Ectodermal cell (in vitro differentiated cells): ENCODE results near the gene EIF4A2.
"Not testable (repeated sequence)": the region's sequence is repeated elsewhere in the genome, so short reads cannot be mapped to it uniquely, and the experiment has no call there.

Experiments
- H3K27ac ChIP-seq: 2 replicates; pipeline ENCODE4 v1.7.0; 2013; ENCODE audit warnings: mild to moderate bottlenecking, low read depth, low read length; ENCODE audit not compliant: insufficient read depth, poor library complexity, severe bottlenecking
- H3K27me3 ChIP-seq: 2 replicates; pipeline ENCODE4 v1.7.0; 2013; ENCODE audit warnings: mild to moderate bottlenecking, low read length; ENCODE audit not compliant: insufficient read depth, control insufficient read depth, poor library complexity, severe bottlenecking
- H3K36me3 ChIP-seq: one replicate; pipeline ENCODE4 v1.7.0; 2013; ENCODE audit warnings: low read length; ENCODE audit not compliant: control insufficient read depth, insufficient read depth
- H3K4me1 ChIP-seq: one replicate; pipeline ENCODE4 v1.7.0; 2013; ENCODE audit warnings: low read length; ENCODE audit not compliant: control insufficient read depth, insufficient read depth
- H3K4me3 ChIP-seq: 2 replicates; pipeline ENCODE4 v1.7.0; 2013; ENCODE audit warnings: low read depth, low read length, control low read depth; ENCODE audit not compliant: insufficient read depth
- H3K9me3 ChIP-seq: 2 replicates; pipeline ENCODE4 v1.7.0; 2013; ENCODE audit warnings: mild to moderate bottlenecking, low read length, moderate library complexity; ENCODE audit not compliant: control insufficient read depth
- WGBS, 2 experiments: methylation state at CpG; one replicate each; pipeline ENCODE4 v1.1.7; 2013; ENCODE audit warnings: missing lambda C conversion rate in 2 of 2; 5-methylcytosine and 5-hydroxymethylcytosine counted together

EIF4A2 gene

DNA sequence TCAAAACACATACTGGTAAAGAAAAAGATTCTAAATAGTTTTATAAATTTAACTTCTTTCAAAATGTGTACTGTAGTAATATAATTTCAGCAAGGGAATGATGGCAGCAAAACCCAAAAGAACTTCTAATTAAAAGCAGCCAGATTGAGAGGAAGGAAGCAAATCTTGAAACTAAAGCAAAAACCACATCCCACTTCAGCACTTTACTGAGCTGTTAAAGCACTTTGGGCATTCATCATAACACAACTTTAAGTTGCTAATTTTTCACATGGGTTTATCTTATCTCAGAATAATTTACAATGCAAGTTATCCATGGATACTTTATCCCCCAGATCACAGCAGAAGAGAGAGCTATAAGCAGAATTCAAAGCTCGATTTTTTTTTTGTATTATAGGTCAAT lies 16.9 kb downstream of the EIF4A2 start:
- WGBS, 2 experiments, result 75% methylated on average over 1 of the region's 1 CpG; no CpG with 5 or more reads in 1 of the 2 experiments
- no peaks in the 10 kb centered on the region for H3K9me3 ChIP-seq
- H3K27me3 ChIP-seq, result no peaks in the 10 kb centered on the region
- H3K4me1 ChIP-seq, result peaks cover 7% of the 10 kb centered on the region
- peaks cover 43% of the 10 kb centered on the region for H3K36me3 ChIP-seq
- no peak overlapping the region for H3K27ac ChIP-seq
- no peak overlapping the region for H3K4me3 ChIP-seq

DNA sequence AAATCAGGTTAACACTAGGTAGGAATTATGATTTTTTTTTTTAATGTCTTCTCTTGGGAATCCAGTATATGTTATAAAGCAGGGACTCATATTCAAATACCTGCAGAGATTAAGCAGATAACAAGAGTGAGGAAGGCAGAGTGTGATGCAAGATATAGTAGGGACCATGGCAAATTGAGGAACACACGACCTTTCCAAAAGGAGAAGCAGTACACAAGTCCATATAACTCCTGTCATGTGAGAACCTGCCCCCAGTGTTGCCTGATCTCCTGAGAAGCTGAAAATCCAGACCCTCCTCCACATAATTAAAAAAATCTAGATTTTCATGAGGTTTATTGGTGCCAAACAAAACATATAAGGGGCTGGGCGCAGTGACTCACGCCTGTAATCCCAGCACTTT lies 19.3 kb downstream of the EIF4A2 start:
- Histone ChIP-seq H3K4me1 (peaks cover 16% of the 10 kb centered on the region), H3K9me3 (no peaks in the 10 kb centered on the region), H3K36me3 (peaks cover 29% of the 10 kb centered on the region), H3K27me3 (no peaks in the 10 kb centered on the region), H3K4me3 (no peak overlapping the region), H3K27ac (no peak overlapping the region)
- 93 to 96% methylated on average over 3 of the region's 3 CpGs for WGBS, 2 experiments

GRCh38 chr3:186803447-186803846 lies 20.1 kb downstream of the EIF4A2 start:
- H3K27ac ChIP-seq, H3K27me3 ChIP-seq, H3K4me3 ChIP-seq, H3K9me3 ChIP-seq: not testable (repeated sequence)
- peaks cover 28% of the 10 kb centered on the region for H3K36me3 ChIP-seq
- 85 to 86% methylated on average over 4 of the region's 4 CpGs for WGBS, 2 experiments
- H3K4me1 ChIP-seq, result peaks cover 16% of the 10 kb centered on the region

DNA sequence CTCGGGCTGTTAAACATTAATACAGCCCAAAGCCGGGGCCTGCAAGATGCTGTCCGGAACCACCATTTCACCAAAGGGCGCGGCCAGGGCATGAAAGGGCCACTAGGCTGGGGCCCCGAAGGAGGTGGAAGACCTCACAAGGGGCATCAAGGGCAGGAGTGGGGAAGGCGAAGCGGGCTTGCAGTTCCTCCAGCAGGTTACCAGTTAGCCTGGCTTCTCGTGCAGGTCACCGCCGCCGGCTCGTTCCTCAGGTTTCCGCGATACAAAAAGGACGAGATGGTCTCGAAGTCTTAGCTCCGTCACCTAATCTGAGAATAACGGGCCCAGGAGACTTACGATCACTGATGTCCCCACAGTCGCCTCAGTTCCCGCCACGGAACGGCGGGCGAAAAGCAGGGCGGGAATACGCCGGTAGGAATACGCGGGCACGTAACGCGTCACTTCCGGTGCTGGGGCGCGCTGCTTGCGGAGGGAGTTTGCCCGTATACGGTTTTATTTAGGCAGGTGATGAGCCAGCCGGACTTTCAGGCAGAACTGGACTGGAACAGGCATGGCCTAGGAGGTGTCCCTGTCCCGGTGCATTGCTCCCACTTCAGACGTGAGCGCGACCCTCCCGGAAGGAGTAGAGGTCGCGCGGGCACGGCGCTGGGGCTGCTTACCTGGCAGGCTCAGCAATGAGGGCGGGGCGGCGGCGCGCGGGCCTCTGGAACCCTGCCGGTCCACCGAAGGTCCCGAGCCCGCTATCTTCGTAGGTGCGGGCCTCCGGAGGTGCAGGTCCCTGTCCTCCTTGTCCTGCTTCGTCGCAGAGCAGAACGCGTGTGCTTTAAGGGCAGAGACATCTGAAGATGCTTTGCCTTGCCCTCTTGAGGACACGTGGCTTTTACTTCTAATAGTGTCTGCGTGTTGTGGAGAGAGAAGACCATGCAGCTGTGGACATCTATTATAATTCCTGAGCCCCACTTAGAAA lies 23.0 kb downstream of the EIF4A2 start, which contains the start of gene RFC4:
TSS of gene RFC4 (minus strand) at position 394 of the 967 bp plus-strand sequence. CDS start 1,769 bp downstream, outside the sequence.
- Histone ChIP-seq H3K9me3 (no peaks in the 10 kb centered on the region), H3K27ac (peak within 1 kb of the TSS; percentile 58), H3K27me3 (no peaks in the 10 kb centered on the region), H3K4me3 (peak within 1 kb of the TSS; percentile 84), H3K36me3 (peaks cover 14% of the 10 kb centered on the region), H3K4me1 (peaks cover 16% of the 10 kb centered on the region)
- WGBS, 2 experiments, result 2% methylated on average over 70 of the region's 70 CpGs

- Histone ChIP-seq H3K4me1 (peaks cover 16% of the 10 kb centered on the region), H3K36me3 (peaks cover 7% of the 10 kb centered on the region), H3K4me3 (peak overlapping the region; percentile 84), H3K27me3 (no peaks in the 10 kb centered on the region), H3K9me3 (no peaks in the 10 kb centered on the region), H3K27ac (no peak overlapping the region)
- WGBS, 2 experiments, result 60 to 78% methylated on average over 5 of the region's 5 CpGs
Measured at GRCh38 chr3:186807231-186807630, 23.9 kb downstream of the EIF4A2 start.

DNA sequence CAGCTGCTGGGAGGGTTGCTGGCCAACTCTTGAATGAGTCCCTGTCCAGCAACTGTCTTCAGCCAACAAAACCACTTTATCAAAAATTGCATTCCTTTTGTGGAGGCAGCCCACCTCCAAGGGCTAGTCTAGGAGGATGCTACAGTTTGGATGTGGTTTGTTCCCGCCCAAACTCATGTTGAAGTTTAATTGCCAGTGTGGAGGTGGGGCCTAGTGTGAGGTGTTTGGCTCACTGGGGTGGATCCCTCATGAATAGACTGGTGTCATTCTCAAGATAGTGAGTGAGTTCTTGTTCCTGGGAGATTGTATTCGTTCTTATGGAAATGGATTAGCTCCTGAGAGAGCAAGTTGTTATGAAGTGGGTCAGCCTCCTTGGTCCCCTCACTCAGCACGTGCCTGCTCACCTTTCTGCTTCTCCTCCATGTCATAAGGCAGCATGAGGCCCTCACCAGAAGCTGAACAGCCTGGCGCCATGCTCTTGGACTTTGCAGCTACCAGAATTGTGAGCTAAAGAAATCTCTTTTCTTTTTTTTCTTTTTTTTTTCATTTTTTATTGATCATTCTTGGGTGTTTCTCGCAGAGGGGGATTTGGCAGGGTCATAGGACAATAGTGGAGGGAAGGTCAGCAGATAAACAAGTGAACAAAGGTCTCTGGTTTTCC lies 27.1 kb downstream of the EIF4A2 start:
- H3K4me3 ChIP-seq, result no peak overlapping the region
- peaks cover 7% of the 10 kb centered on the region for H3K4me1 ChIP-seq
- H3K27me3 ChIP-seq, result no peaks in the 10 kb centered on the region
- WGBS, 2 experiments, result 85 to 92% methylated on average over 4 of the region's 5 CpGs
- no peaks in the 10 kb centered on the region for H3K36me3 ChIP-seq
- no peaks in the 10 kb centered on the region for H3K9me3 ChIP-seq
- H3K27ac ChIP-seq, result no peak overlapping the region

DNA sequence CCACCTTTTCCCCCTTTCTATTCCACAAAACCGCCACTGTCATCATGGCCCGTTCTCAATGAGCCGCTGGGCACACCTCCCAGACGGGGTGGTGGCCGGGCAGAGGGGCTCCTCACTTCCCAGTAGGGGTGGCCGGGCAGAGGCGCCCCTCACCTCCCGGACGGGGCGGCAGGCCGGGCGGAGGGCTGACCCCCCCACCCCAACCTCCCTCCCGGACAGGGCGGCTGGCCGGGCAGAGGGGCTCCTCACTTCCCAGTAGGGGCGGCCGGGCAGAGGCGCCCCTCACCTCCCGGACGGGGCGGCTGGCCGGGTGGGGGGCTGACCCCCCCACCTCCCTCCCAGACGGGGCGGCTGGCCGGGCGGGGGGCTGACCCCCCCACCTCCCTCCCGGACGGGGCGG lies 27.9 kb downstream of the EIF4A2 start:
- H3K36me3 ChIP-seq, H3K4me3 ChIP-seq, H3K9me3 ChIP-seq, H3K27me3 ChIP-seq, H3K4me1 ChIP-seq, H3K27ac ChIP-seq: not testable (repeated sequence)
- 93 to 97% methylated on average over 12 to 22 of the region's 29 CpGs for WGBS, 2 experiments

- no peaks in the 10 kb centered on the region for H3K36me3 ChIP-seq
- no peaks in the 10 kb centered on the region for H3K4me1 ChIP-seq
- no peaks in the 10 kb centered on the region for H3K9me3 ChIP-seq
- no peak overlapping the region for H3K4me3 ChIP-seq
- H3K27ac ChIP-seq, result no peak overlapping the region
- no peaks in the 10 kb centered on the region for H3K27me3 ChIP-seq
- 96 to 98% methylated on average over 4 of the region's 4 CpGs for WGBS, 2 experiments
Measured at GRCh38 chr3:186814100-186814499, 30.7 kb downstream of the EIF4A2 start.

- Histone ChIP-seq H3K4me1 (no peaks in the 10 kb centered on the region), H3K27me3 (no peaks in the 10 kb centered on the region), H3K4me3 (no peak overlapping the region), H3K36me3 (no peaks in the 10 kb centered on the region), H3K9me3 (no peaks in the 10 kb centered on the region), H3K27ac (no peak overlapping the region)
- 95 to 100% methylated on average over 1 of the region's 1 CpG for WGBS, 2 experiments
Measured at GRCh38 chr3:186815435-186815834, 32.1 kb downstream of the EIF4A2 start.

DNA sequence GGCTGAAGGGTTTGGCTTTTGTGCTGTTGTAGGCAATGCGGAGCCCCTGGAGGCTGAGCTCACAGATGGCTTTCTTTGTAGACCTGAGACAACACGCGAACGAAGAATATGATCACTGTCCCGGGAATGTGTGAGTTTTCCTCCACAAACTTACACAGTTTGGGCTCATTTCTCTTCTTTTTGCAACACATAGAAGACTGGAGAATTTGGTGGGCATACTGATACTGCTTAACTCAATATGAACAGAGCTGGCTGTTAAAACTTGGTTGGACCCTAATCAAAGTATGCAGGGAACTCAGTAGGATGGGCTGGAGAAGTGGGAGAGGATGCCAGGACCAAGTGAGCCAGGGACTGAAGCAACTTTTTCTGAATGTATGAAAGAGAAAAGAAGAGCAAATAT lies 35.1 kb downstream of the EIF4A2 start:
- H3K36me3 ChIP-seq, result no peaks in the 10 kb centered on the region
- H3K9me3 ChIP-seq, result no peaks in the 10 kb centered on the region
- no peaks in the 10 kb centered on the region for H3K27me3 ChIP-seq
- no peak overlapping the region for H3K27ac ChIP-seq
- H3K4me3 ChIP-seq, result no peak overlapping the region
- 86 to 93% methylated on average over 5 of the region's 5 CpGs for WGBS, 2 experiments
- H3K4me1 ChIP-seq, result no peaks in the 10 kb centered on the region
